ENCODE measurements around the gene MCL1. TPM values are rescaled to one million over a fixed set of nuclear protein-coding genes. Genes with fewer than 3 reads are reported as not detected.

The MCL1 gene
- total RNA-seq, 1 donor from 2014 or later = 154 TPM

DNA sequence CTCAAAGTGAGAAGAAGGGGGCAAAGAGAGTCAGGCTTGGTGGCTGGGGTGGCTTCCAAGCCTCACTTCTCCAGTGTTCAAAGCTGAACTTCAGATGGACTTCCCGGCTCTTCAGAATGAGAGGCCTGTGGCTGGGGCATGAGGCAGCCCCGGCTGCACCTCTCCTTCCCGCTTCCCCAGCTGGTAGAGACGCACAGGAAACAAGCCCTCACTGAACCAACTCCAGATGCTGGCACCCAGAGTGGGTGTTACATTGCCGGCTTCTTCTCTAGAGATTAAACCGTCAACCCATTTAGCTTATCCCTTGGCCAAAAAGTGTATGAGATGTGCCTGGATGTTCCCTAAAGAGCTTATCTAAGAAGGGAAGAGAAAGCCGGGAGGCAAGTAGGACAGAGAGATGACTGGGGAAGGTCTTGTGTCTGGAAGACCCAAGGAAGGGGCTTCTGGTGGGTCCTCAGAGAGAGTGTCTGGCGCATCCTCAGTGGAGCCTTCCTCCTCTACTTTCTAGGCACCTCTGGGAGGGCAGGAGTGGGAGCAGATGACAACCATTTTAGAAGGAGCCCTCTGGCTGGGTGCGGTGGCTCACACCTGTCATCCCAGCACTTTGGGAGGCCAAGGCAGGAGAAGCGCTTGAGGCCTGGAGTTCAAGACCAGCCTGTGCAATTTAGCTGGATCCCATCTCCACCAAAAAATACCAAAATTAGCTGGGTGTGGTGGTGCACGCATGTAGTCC is 28.2 kb downstream of the MCL1 start:
- peaks cover 3% of the 10 kb centered on the region for H3K4me1 Mint-ChIP-seq (ENCODE audit: low read depth, unreplicated experiment)
- no peak for DNase-seq
- no peaks in the 10 kb centered on the region for H3K36me3 Mint-ChIP-seq (ENCODE audit: unreplicated experiment)
- peaks cover 3% of the 10 kb centered on the region for H3K9me3 Mint-ChIP-seq (ENCODE audit: unreplicated experiment)
- no peak overlapping the region for H3K27ac Mint-ChIP-seq (ENCODE audit: unreplicated experiment)
- no peak overlapping the region for H3K4me3 Mint-ChIP-seq (ENCODE audit: unreplicated experiment)
- H3K27me3 Mint-ChIP-seq (ENCODE audit: unreplicated experiment) = peaks cover 13% of the 10 kb centered on the region
- TF ChIP-seq, protein P1, sequence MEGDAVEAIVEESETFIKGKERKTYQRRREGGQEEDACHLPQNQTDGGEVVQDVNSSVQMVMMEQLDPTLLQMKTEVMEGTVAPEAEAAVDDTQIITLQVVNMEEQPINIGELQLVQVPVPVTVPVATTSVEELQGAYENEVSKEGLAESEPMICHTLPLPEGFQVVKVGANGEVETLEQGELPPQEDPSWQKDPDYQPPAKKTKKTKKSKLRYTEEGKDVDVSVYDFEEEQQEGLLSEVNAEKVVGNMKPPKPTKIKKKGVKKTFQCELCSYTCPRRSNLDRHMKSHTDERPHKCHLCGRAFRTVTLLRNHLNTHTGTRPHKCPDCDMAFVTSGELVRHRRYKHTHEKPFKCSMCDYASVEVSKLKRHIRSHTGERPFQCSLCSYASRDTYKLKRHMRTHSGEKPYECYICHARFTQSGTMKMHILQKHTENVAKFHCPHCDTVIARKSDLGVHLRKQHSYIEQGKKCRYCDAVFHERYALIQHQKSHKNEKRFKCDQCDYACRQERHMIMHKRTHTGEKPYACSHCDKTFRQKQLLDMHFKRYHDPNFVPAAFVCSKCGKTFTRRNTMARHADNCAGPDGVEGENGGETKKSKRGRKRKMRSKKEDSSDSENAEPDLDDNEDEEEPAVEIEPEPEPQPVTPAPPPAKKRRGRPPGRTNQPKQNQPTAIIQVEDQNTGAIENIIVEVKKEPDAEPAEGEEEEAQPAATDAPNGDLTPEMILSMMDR (IDR thresholded peaks at IDR 0.05; ENCODE audit: partially characterized antibody, unreplicated experiment) = no peak

DNA sequence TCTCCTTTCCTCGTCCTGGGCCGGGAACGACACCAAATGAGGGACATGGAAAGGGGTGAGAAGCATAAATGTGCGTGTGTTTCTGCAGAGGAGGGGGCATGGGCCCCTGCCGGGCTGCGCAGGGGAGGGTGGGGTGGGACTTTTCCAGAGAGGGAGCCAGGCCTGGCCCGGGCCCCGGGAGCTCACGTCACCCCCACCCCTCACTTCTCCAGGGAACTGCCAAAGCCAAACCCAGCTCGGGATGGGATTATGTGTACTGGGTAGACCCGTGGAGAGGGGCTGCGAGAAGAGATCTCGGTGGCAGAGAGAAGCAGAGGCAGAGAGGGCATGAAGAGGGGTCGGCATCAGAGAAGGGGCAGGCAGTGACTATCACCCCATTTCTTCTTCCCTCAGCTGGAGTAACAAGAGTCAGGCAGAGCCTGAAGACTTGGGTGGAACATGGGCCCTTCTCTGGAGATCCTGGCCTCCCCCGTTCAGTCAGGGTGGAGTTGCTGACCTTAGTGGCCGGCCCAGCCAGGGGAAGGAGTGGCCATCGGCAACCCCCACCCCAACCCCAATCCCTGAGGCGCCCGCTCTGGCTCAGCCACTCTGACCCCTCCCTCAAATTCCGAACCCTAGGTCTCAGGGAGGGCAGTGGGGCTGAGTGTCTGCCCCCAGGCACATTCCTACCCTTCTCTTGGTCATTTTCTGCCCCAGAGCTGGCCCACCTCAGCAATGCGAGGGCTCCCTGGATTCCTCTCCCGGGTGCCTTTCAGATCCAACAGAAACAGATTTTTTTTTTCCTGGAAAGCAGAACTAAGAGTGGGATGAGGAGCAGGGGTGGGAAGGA is 29.0 kb downstream of the MCL1 start:
- H3K9me3 Mint-ChIP-seq (ENCODE audit: unreplicated experiment) = peaks cover 3% of the 10 kb centered on the region
- H3K36me3 Mint-ChIP-seq (ENCODE audit: unreplicated experiment) = no peaks in the 10 kb centered on the region
- peaks cover 13% of the 10 kb centered on the region for H3K27me3 Mint-ChIP-seq (ENCODE audit: unreplicated experiment)
- no peak overlapping the region for H3K27ac Mint-ChIP-seq (ENCODE audit: unreplicated experiment)
- no peak overlapping the region for H3K4me3 Mint-ChIP-seq (ENCODE audit: unreplicated experiment)
- TF ChIP-seq, protein P1 (IDR thresholded peaks at IDR 0.05; ENCODE audit: partially characterized antibody, unreplicated experiment) = no peak
- peaks cover 1% of the 10 kb centered on the region for H3K4me1 Mint-ChIP-seq (ENCODE audit: low read depth, unreplicated experiment)
- DNase-seq = no peak

DNA sequence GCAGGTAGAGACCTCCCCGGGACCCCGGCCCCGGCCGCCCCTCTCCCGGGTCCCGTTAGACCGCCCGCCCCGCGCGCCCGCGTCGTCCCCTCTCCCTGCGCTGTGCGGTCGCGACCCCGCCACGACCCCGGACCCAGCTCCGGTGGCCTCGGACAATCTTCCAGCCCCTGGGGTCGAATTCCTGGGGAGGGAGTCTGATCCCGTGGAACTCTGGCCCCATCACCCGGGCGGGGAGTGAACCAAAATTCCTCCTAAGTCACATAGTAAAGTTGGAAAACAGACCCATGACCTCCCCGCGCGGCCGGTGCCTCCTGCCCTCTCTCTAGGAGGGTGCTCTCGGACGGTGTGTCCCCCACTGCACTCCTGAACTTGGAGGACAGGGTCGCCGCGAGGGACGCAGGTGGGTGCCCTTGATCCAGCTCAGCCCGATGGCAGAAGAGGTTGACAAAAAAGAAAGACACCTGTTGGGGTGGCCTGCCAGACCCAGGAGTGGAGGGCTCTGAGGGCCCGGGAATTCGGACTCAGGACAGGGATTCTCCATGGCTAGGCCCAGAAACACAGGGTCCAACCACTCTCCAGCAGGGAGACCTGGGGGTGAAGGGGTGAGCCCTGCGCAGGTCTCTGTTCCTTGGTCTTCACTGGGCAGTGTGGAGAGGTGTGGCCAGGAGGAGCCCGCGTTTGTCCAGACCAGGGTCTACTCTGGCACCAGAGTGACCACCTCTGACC is 29.8 kb downstream of the MCL1 start:
- Mint-ChIP-seq H3K36me3 (ENCODE audit: unreplicated experiment) (no peaks in the 10 kb centered on the region), H3K27me3 (ENCODE audit: unreplicated experiment) (peaks cover 10% of the 10 kb centered on the region), H3K27ac (ENCODE audit: unreplicated experiment) (no peak overlapping the region), H3K9me3 (ENCODE audit: unreplicated experiment) (peaks cover 3% of the 10 kb centered on the region), H3K4me3 (ENCODE audit: unreplicated experiment) (peak overlapping the region; percentile 74), H3K4me1 (ENCODE audit: low read depth, unreplicated experiment) (no peaks in the 10 kb centered on the region)
- TF ChIP-seq, protein P1 (IDR thresholded peaks at IDR 0.05; ENCODE audit: partially characterized antibody, unreplicated experiment) = no peak
- peak; percentile 17 for DNase-seq

DNA sequence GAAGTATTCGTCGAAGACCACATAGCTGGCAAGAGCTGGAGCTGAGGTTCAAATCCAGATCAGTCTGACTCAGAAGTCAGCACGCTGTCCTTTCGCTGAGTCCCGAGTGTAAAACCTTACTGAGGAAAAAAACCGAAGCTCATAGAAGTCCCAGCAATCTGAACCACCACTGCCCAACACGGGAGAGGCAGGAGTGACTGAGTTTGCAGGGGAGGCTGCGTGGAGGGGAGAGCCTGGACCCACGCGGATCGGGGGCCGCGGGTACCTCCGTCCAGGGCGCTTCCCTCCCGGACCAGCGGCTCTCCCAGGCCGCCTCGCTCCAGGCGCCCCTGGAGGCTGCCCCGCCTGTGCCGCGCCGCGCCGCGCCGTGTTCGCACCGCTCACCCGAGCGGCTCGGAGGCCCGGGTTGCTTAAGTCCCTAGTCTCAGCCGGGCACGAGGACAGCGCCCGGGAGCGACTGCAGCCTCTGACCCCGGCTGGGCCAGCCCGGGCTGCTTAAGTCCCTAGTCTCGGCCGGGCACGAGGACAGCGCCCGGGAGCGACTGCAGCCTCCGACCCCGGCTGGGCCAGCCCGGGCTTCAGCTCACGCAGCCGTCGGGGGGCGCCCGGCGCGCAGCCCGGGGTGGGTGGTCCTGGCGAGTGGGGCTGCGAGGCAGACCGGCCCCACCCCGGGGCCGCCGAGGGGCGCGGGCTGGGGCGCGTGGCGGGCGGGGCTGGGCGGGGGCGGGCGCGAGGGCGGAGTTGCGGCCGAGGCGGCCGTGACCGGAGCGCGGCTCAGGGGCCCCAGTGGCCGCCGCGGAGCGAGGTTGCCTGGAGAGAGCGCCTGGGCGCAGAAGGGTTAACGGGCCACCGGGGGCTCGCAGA is 30.5 kb downstream of the MCL1 start, which contains the start of gene ADAMTSL4:
Gene ADAMTSL4 (plus strand): TSS at position 777 of the 864 bp plus-strand sequence. CDS start 2,881 bp downstream, outside the sequence.
- H3K27ac Mint-ChIP-seq (ENCODE audit: unreplicated experiment) = no peak within 1 kb of the TSS
- H3K4me3 Mint-ChIP-seq (ENCODE audit: unreplicated experiment) = peak within 1 kb of the TSS; percentile 85

More for the DNA sequence above, 30.5 kb downstream of the MCL1 start, which contains the start of gene ADAMTSL4:
- H3K36me3 Mint-ChIP-seq (ENCODE audit: unreplicated experiment) = no peaks in the 10 kb centered on the region
- peaks cover 10% of the 10 kb centered on the region for H3K27me3 Mint-ChIP-seq (ENCODE audit: unreplicated experiment)
- peaks cover 3% of the 10 kb centered on the region for H3K9me3 Mint-ChIP-seq (ENCODE audit: unreplicated experiment)
- peak; percentile 67 for DNase-seq
- TF ChIP-seq, protein P1 (IDR thresholded peaks at IDR 0.05; ENCODE audit: partially characterized antibody, unreplicated experiment) = no peak
- H3K4me1 Mint-ChIP-seq (ENCODE audit: low read depth, unreplicated experiment) = no peaks in the 10 kb centered on the region
